ENCODE data around the gene TBC1D14.

DNA sequence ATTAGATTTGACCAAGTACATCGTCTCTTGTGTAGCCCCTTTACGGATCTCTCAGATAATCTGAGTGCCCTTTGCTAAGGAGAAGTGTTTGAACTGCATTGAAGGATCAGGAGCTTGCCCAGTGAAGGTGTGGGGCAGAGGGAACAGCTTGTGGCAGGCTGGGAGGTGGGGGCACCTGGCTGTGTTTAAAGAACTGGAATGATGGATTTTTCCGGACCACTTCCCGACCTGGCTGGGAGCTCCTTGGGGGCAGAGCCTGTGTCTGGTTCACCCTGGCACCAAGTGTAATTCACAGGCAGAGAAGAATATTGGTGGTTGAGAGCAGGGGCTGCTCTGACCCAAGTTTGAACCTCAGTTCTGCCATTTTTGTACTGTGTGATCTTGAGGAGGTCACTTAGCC lies 18.5 kb downstream of the TBC1D14 start:
- TF ChIP-seq, protein P1, sequence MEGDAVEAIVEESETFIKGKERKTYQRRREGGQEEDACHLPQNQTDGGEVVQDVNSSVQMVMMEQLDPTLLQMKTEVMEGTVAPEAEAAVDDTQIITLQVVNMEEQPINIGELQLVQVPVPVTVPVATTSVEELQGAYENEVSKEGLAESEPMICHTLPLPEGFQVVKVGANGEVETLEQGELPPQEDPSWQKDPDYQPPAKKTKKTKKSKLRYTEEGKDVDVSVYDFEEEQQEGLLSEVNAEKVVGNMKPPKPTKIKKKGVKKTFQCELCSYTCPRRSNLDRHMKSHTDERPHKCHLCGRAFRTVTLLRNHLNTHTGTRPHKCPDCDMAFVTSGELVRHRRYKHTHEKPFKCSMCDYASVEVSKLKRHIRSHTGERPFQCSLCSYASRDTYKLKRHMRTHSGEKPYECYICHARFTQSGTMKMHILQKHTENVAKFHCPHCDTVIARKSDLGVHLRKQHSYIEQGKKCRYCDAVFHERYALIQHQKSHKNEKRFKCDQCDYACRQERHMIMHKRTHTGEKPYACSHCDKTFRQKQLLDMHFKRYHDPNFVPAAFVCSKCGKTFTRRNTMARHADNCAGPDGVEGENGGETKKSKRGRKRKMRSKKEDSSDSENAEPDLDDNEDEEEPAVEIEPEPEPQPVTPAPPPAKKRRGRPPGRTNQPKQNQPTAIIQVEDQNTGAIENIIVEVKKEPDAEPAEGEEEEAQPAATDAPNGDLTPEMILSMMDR (conservative IDR thresholded peaks at IDR 0.05; ENCODE audit: low read depth, low read length), result no peak
- no peak for TF ChIP-seq EZH2 (IDR thresholded peaks at IDR 0.05; ENCODE audit: borderline replicate concordance, low read depth, low read length, poor library complexity, severe bottlenecking)
